ENCODE measurements around the gene TRIM13.
"Not testable (repeated sequence)": the region's sequence is repeated elsewhere in the genome, so short reads cannot be mapped to it uniquely, and the experiment has no call there.

DNA sequence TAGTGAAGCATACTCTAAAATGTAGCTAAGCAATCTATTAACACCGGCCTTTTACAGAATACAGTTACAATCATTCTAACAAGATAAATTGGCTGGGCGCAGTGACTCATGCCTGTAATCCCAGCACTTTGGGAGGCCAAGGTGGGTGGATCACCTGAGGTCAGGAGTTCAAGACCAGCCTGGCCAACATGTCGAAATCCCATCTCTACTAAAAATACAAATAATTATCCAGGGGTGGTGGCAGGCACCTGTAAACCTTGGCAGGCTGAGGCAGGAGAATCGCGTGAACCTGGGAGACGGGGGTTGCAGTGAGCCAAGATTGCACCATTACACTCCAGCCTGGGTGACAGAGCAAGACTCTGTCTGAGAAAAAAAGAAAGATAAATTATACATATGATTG lies 6.2 kb upstream of the TRIM13 start:
- TF ChIP-seq, protein P1, sequence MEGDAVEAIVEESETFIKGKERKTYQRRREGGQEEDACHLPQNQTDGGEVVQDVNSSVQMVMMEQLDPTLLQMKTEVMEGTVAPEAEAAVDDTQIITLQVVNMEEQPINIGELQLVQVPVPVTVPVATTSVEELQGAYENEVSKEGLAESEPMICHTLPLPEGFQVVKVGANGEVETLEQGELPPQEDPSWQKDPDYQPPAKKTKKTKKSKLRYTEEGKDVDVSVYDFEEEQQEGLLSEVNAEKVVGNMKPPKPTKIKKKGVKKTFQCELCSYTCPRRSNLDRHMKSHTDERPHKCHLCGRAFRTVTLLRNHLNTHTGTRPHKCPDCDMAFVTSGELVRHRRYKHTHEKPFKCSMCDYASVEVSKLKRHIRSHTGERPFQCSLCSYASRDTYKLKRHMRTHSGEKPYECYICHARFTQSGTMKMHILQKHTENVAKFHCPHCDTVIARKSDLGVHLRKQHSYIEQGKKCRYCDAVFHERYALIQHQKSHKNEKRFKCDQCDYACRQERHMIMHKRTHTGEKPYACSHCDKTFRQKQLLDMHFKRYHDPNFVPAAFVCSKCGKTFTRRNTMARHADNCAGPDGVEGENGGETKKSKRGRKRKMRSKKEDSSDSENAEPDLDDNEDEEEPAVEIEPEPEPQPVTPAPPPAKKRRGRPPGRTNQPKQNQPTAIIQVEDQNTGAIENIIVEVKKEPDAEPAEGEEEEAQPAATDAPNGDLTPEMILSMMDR (IDR thresholded peaks at IDR 0.05 in 4 of 5, conservative IDR thresholded peaks at IDR 0.05 in 1 of 5) = not testable (repeated sequence)
- TF ChIP-seq POLR2A (IDR thresholded peaks at IDR 0.05) = not testable (repeated sequence)

Measured in gastrocnemius medialis (tissue), 4 donors.